Measurements from ENCODE around the gene CPNE1.
A peak's percentile ranks its signal among the peaks of the same experiment; 100 is the strongest.

The CPNE1 gene

GRCh38 chr20:35619196-35620095 is 45.3 kb downstream of the CPNE1 start:
- Histone ChIP-seq H4K20me1 (ENCODE audit: insufficient read depth, low read length, poor library complexity, severe bottlenecking) (no peaks in the 10 kb centered on the region), H3K9ac (ENCODE audit: low read depth, low read length, poor library complexity, severe bottlenecking) (peak overlapping the region; percentile 44), H3K9me3 (ENCODE audit: insufficient read depth, low read depth, low read length) (no peaks in the 10 kb centered on the region), H3K4me3 (ENCODE audit: low read length, poor library complexity, severe bottlenecking) (peak overlapping the region; percentile 77), H3K27me3 (ENCODE audit: insufficient read depth, low read length, poor library complexity, severe bottlenecking) (no peaks in the 10 kb centered on the region), H3K4me1 (ENCODE audit: insufficient read depth, low read length, poor library complexity, severe bottlenecking) (peaks cover 28% of the 10 kb centered on the region), H3K36me3 (ENCODE audit: insufficient read depth, low read length) (no peaks in the 10 kb centered on the region; the same call in 1 of the 2 replicates), H3K4me2 (ENCODE audit: low read depth, low read length, poor library complexity, severe bottlenecking) (peak overlapping the region; percentile 96), H3F3A (ENCODE audit: low read depth) (0 out of 2 replicates have a peak, but pooled peaks cover 2% of the 10 kb centered on the region), H3K79me2 (ENCODE audit: insufficient read depth, low read length) (no peaks in the 10 kb centered on the region), H2AFZ (ENCODE audit: low read length) (peak overlapping the region; percentile 89), H3K9me2 (replicated peaks; ENCODE audit: low read depth, low read length) (no peaks in the 10 kb centered on the region)
- TF ChIP-seq EZH2phosphoT487 (IDR thresholded peaks at IDR 0.05; ENCODE audit: borderline replicate concordance) (no peak), CTCF (conservative IDR thresholded peaks at IDR 0.05; ENCODE audit: low read length) (peak; percentile 76)

- 0 out of 2 replicates have a peak, but pooled peaks cover 2% of the 10 kb centered on the region for H3F3A ChIP-seq (ENCODE audit: low read depth)
- TF ChIP-seq CTCF (conservative IDR thresholded peaks at IDR 0.05; ENCODE audit: low read length) (no peak), EZH2phosphoT487 (IDR thresholded peaks at IDR 0.05; ENCODE audit: borderline replicate concordance) (no peak)
These were observed 46.2 kb downstream of the CPNE1 start for GRCh38 chr20:35618263-35619131.

DNA sequence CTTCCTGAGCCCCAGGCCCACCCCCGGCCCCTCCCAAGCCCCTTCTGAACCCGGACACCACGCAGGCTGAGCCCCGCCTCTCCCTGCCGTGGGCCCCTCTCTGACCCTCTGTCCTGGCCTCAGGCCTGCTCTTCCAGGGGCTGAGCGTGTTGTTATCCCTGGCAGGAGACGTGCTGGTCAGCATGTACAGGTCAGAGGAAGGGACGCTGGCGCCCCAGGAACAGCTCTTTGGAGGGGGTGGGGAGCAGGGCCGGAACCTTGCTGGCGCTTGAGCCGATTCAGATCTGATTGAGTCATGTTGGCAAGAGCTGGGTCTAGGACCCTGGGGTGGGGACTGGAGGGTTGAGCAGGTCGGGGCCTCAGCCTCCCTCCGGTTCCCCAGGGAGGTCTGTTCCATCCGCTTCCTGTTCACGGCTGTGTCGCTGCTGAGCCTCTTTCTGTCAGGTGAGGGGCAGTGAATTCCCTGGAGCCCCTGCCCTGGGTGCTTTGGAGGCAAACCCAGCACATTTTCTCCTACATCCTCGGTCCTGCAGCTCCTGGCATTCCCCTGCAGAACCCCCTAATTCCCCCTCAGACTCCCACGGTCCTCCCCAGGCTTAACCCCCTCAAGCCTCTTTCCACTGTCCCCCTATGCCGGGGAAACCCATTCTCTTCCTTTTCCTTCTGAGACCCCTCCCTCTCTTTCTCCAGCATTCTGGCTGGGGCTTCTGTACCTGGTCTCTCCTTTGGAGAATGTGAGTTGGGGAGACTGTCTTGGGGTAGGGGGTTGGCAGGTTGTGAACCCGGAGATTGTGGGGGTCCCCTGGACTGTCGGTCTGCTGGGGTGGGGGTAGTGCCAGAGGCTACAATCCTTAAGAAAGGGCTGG is 47.1 kb downstream of the CPNE1 start:
- H3K79me2 ChIP-seq (ENCODE audit: insufficient read depth, low read length): no peaks in the 10 kb centered on the region
- no peaks in the 10 kb centered on the region for H3K9me2 ChIP-seq (replicated peaks; ENCODE audit: low read depth, low read length)
- TF ChIP-seq EZH2phosphoT487 (IDR thresholded peaks at IDR 0.05; ENCODE audit: borderline replicate concordance): no peak
- TF ChIP-seq CTCF (conservative IDR thresholded peaks at IDR 0.05; ENCODE audit: low read length): peak; percentile 32
- 0 out of 2 replicates have a peak, but pooled peaks cover 2% of the 10 kb centered on the region for H3F3A ChIP-seq (ENCODE audit: low read depth)
- peak overlapping the region; percentile 84; the same call in 1 of the 2 replicates for H2AFZ ChIP-seq (ENCODE audit: low read length)
- peak overlapping the region; percentile 96 for H3K4me2 ChIP-seq (ENCODE audit: low read depth, low read length, poor library complexity, severe bottlenecking)
- H4K20me1 ChIP-seq (ENCODE audit: insufficient read depth, low read length, poor library complexity, severe bottlenecking): no peaks in the 10 kb centered on the region
- H3K27me3 ChIP-seq (ENCODE audit: insufficient read depth, low read length, poor library complexity, severe bottlenecking): no peaks in the 10 kb centered on the region
- peak overlapping the region; percentile 77 for H3K4me3 ChIP-seq (ENCODE audit: low read length, poor library complexity, severe bottlenecking)
- peak overlapping the region; percentile 75 for H3K9ac ChIP-seq (ENCODE audit: low read depth, low read length, poor library complexity, severe bottlenecking)
- peaks cover 28% of the 10 kb centered on the region for H3K4me1 ChIP-seq (ENCODE audit: insufficient read depth, low read length, poor library complexity, severe bottlenecking)
- no peaks in the 10 kb centered on the region; the same call in 1 of the 2 replicates for H3K36me3 ChIP-seq (ENCODE audit: insufficient read depth, low read length)
- no peaks in the 10 kb centered on the region for H3K9me3 ChIP-seq (ENCODE audit: insufficient read depth, low read depth, low read length)

More at GRCh38 chr20:35618263-35619131, 46.2 kb downstream of the CPNE1 start:
- no peaks in the 10 kb centered on the region for H3K9me3 ChIP-seq (ENCODE audit: insufficient read depth, low read depth, low read length)
- peak overlapping the region; percentile 75 for H3K9ac ChIP-seq (ENCODE audit: low read depth, low read length, poor library complexity, severe bottlenecking)
- peak overlapping the region; percentile 77 for H3K4me3 ChIP-seq (ENCODE audit: low read length, poor library complexity, severe bottlenecking)
- H3K27me3 ChIP-seq (ENCODE audit: insufficient read depth, low read length, poor library complexity, severe bottlenecking): no peaks in the 10 kb centered on the region
- H3K79me2 ChIP-seq (ENCODE audit: insufficient read depth, low read length): no peaks in the 10 kb centered on the region
- H2AFZ ChIP-seq (ENCODE audit: low read length): peak overlapping the region; percentile 84
- H3K36me3 ChIP-seq (ENCODE audit: insufficient read depth, low read length): no peaks in the 10 kb centered on the region; the same call in 1 of the 2 replicates
- peaks cover 28% of the 10 kb centered on the region for H3K4me1 ChIP-seq (ENCODE audit: insufficient read depth, low read length, poor library complexity, severe bottlenecking)
- H3K4me2 ChIP-seq (ENCODE audit: low read depth, low read length, poor library complexity, severe bottlenecking): peak overlapping the region; percentile 96
- no peaks in the 10 kb centered on the region for H3K9me2 ChIP-seq (replicated peaks; ENCODE audit: low read depth, low read length)
- no peaks in the 10 kb centered on the region for H4K20me1 ChIP-seq (ENCODE audit: insufficient read depth, low read length, poor library complexity, severe bottlenecking)
